NCI-H2227 (cell line): Measurements from ENCODE around the gene BHMT.
A peak's percentile ranks its signal among the peaks of the same experiment; 100 is the strongest.
"Not testable (repeated sequence)": the region's sequence is repeated elsewhere in the genome, so short reads cannot be mapped to it uniquely, and the experiment has no call there.

Experiments used
- DNase-seq: peaks from one replicate; lab custom pipeline; 2025; ENCODE audit not compliant: unreplicated experiment; lab: John Stamatoyannopoulos, UW

The BHMT gene

GRCh38 chr5:79109527-79110492, 1.8 kb upstream of the BHMT start:
- DNase-seq, result no peak

GRCh38 chr5:79111960-79112702, 522 bp downstream of the BHMT start:
- peak; percentile 16 for DNase-seq

- DNase-seq, result no peak
Observed at GRCh38 chr5:79112703-79113058, 1.1 kb downstream of the BHMT start.

GRCh38 chr5:79119486-79119885, 7.9 kb downstream of the BHMT start:
- DNase-seq, result no peak

- no peak for DNase-seq
Observed at GRCh38 chr5:79120221-79120620, 8.6 kb downstream of the BHMT start.

- no peak for DNase-seq
Observed at GRCh38 chr5:79122973-79123372, 11.4 kb downstream of the BHMT start.

- DNase-seq, result no peak
Observed at GRCh38 chr5:79124607-79125006, 13.0 kb downstream of the BHMT start.

- no peak for DNase-seq
Observed at GRCh38 chr5:79130781-79131180, 19.2 kb downstream of the BHMT start.

GRCh38 chr5:79133121-79133656, 21.6 kb downstream of the BHMT start:
- peak; percentile 48 for DNase-seq

GRCh38 chr5:79133657-79134451, 22.2 kb downstream of the BHMT start:
- DNase-seq, result peak; percentile 69

GRCh38 chr5:79135790-79136553, 24.4 kb downstream of the BHMT start:
- DNase-seq, result no peak

- DNase-seq, result no peak
Observed at GRCh38 chr5:79136618-79137017, 25.0 kb downstream of the BHMT start.

GRCh38 chr5:79140553-79140952, 28.9 kb downstream of the BHMT start:
- no peak for DNase-seq

- no peak for DNase-seq
Observed at GRCh38 chr5:79143684-79144379, 32.2 kb downstream of the BHMT start.

- no peak for DNase-seq
Observed at GRCh38 chr5:79147076-79147475, 35.5 kb downstream of the BHMT start.

GRCh38 chr5:79149433-79149832, 37.8 kb downstream of the BHMT start:
- DNase-seq, result no peak

GRCh38 chr5:79151942-79152671, 40.5 kb downstream of the BHMT start:
- DNase-seq, result peak; percentile 7

GRCh38 chr5:79157305-79157704, 45.7 kb downstream of the BHMT start:
- no peak for DNase-seq

GRCh38 chr5:79161647-79162046, 50.0 kb downstream of the BHMT start:
- DNase-seq, result not testable (repeated sequence)
